SK-N-SH treated with all-trans-retinoic acid at 6 μM for 48 hours (cell line): ENCODE results near the gene FAM13A.

Experiments
- ATAC-seq: fragments of 200-7000 bp; cut with Tn5 transposase; 3 replicates; pipeline ENCODE4 v1.9.1; 2020; ENCODE audit warnings: mild to moderate bottlenecking, moderate library complexity
- ARNTL ChIP-seq: fragments of 450-650 bp; formaldehyde crosslinking; IDR thresholded peaks from 2 replicates; pipeline ENCODE4 v1.5.0; 2020; ENCODE audit warnings: low read depth, mild to moderate bottlenecking, moderate library complexity, borderline replicate concordance
- BACH2 ChIP-seq: fragments of 250-450 bp; sonication (Bioruptor Pico); IDR thresholded peaks from 2 replicates; pipeline ENCODE4 v1.9.0; 2021; ENCODE audit warnings: mild to moderate bottlenecking, borderline replicate concordance
- CSDC2 ChIP-seq: fragments of 250-450 bp; sonication (Bioruptor Pico); IDR thresholded peaks from 2 replicates; pipeline ENCODE4 v1.5.0; 2020; ENCODE audit warnings: mild to moderate bottlenecking, moderate library complexity
- CSRNP3 ChIP-seq: fragments of 250-450 bp; sonication (Bioruptor Pico); IDR thresholded peaks from 2 replicates; pipeline ENCODE4 v1.5.1; 2021; ENCODE audit warnings: mild to moderate bottlenecking, moderate library complexity
- ESRRG ChIP-seq: fragments of 250-450 bp; sonication (Bioruptor Pico); IDR thresholded peaks from 2 replicates; pipeline ENCODE4 v1.6.1; 2021; ENCODE audit warnings: mild to moderate bottlenecking
- GLIS3 ChIP-seq: fragments of 250-450 bp; sonication (Bioruptor Pico); IDR thresholded peaks from 2 replicates; pipeline ENCODE4 v1.5.0; 2020; ENCODE audit warnings: mild to moderate bottlenecking, moderate library complexity
- ISL1 ChIP-seq: fragments of 250-450 bp; sonication (Bioruptor Pico); IDR thresholded peaks from 2 replicates; pipeline ENCODE4 v2.1.2; 2022; ENCODE audit warnings: mild to moderate bottlenecking, moderate library complexity
- OSR1 ChIP-seq: fragments of 250-450 bp; sonication (Bioruptor Pico); IDR thresholded peaks from 2 replicates; pipeline ENCODE4 v1.8.0; 2022; ENCODE audit warnings: moderate library complexity, mild to moderate bottlenecking, inconsistent platforms
- PATZ1 ChIP-seq: fragments of 250-450 bp; sonication (Bioruptor Pico); IDR thresholded peaks from 2 replicates; pipeline ENCODE4 v1.8.0; 2020; ENCODE audit warnings: mild to moderate bottlenecking, moderate library complexity, borderline replicate concordance
- RARB ChIP-seq: fragments of 250-450 bp; sonication (Bioruptor Pico); IDR thresholded peaks from 2 replicates; pipeline ENCODE4 v1.8.0; 2021; ENCODE audit warnings: mild to moderate bottlenecking, moderate library complexity
- SNAI2 ChIP-seq: fragments of 250-450 bp; sonication (Bioruptor Pico); IDR thresholded peaks from 2 replicates; pipeline ENCODE4 v1.5.0; 2020; ENCODE audit warnings: mild to moderate bottlenecking, moderate library complexity
- ZC3H10 ChIP-seq: fragments of 250-450 bp; sonication (Bioruptor Pico); IDR thresholded peaks from 2 replicates; pipeline ENCODE4 v1.5.1; 2021; ENCODE audit warnings: mild to moderate bottlenecking, moderate library complexity
- ZFP3 ChIP-seq: fragments of 250-450 bp; sonication (Bioruptor Pico); IDR thresholded peaks from 2 replicates; pipeline ENCODE4 v1.5.0; 2020; ENCODE audit warnings: mild to moderate bottlenecking, moderate library complexity
- ZFP30 ChIP-seq: fragments of 450-650 bp; formaldehyde crosslinking; IDR thresholded peaks from 2 replicates; pipeline ENCODE4 v1.5.0; 2022; ENCODE audit warnings: mild to moderate bottlenecking, moderate library complexity
- ZNF565 ChIP-seq: fragments of 450-650 bp; formaldehyde crosslinking; conservative IDR thresholded peaks from 2 replicates; pipeline ENCODE4 v1.5.0; 2020; ENCODE audit warnings: low read depth, mild to moderate bottlenecking, moderate library complexity
- TF ChIP-seq, protein P1 (sequence below): fragments of 250-450 bp; sonication (Bioruptor Pico); IDR thresholded peaks from 2 replicates; pipeline ENCODE4 v1.8.0; 2021; ENCODE audit warnings: low read depth, mild to moderate bottlenecking, moderate library complexity, borderline replicate concordance
- TF ChIP-seq, protein P2 (sequence below): fragments of 250-450 bp; sonication (Bioruptor Pico); IDR thresholded peaks from 2 replicates; pipeline ENCODE4 v1.5.1; 2020; ENCODE audit warnings: low read depth, mild to moderate bottlenecking, moderate library complexity
- TF ChIP-seq, protein P3 (sequence below): fragments of 250-450 bp; sonication (Bioruptor Pico); IDR thresholded peaks from 2 replicates; pipeline ENCODE4 v1.5.0; 2020; ENCODE audit warnings: mild to moderate bottlenecking, moderate library complexity

The FAM13A gene

DNA sequence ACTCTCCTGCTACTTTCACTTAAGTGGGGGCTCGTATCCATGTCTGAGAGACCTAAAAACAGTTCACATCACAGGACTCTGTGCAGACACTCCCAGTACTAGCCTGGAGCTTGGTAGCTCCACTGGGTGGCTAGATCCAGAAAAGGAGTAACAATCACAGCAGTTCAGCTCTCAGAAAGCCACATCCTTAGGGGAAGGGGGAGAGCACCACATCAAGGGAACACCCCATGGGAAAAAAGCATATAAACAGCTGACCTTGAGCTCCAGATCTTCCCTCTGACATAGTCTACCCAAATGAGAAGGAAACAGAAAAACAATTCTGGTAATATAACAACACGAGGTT lies 175.8 kb downstream of the FAM13A start (continued):
- TF ChIP-seq, protein P1, sequence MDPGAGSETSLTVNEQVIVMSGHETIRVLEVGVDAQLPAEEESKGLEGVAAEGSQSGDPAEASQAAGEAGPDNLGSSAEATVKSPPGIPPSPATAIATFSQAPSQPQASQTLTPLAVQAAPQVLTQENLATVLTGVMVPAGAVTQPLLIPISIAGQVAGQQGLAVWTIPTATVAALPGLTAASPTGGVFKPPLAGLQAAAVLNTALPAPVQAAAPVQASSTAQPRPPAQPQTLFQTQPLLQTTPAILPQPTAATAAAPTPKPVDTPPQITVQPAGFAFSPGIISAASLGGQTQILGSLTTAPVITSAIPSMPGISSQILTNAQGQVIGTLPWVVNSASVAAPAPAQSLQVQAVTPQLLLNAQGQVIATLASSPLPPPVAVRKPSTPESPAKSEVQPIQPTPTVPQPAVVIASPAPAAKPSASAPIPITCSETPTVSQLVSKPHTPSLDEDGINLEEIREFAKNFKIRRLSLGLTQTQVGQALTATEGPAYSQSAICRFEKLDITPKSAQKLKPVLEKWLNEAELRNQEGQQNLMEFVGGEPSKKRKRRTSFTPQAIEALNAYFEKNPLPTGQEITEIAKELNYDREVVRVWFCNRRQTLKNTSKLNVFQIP (CRISPR knock-in tag), result no peak
- TF ChIP-seq, all 23 proteins: peak for 0

GRCh38 chr4:88880501-88881226 lies 176.3 kb downstream of the FAM13A start:
- no peak for ATAC-seq
- TF ChIP-seq, protein P2, sequence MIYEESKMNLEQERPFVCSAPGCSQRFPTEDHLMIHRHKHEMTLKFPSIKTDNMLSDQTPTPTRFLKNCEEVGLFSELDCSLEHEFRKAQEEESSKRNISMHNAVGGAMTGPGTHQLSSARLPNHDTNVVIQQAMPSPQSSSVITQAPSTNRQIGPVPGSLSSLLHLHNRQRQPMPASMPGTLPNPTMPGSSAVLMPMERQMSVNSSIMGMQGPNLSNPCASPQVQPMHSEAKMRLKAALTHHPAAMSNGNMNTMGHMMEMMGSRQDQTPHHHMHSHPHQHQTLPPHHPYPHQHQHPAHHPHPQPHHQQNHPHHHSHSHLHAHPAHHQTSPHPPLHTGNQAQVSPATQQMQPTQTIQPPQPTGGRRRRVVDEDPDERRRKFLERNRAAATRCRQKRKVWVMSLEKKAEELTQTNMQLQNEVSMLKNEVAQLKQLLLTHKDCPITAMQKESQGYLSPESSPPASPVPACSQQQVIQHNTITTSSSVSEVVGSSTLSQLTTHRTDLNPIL, result no peak
- TF ChIP-seq ZFP3 (CRISPR knock-in tag), result no peak

DNA sequence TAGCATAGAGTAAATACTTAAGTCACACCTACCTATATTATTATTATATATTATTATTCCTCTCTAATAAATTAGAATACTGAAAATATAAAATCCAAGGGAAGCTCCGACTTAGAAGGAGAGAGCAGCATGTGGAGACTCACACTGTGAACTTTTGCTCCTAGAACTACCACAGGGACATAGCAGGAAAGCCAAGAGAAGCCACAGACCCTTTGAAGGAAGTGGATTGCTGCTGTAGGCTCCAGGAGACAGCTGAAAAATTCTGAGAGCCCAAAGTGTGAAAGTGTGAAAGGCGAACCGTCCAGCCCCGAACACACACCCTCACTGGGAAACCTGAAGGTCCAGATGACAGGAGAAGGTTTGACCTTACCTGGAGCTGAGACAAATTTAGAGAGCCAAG lies 177.0 kb downstream of the FAM13A start:
- ATAC-seq, result no peak
- TF ChIP-seq, protein P1 (CRISPR knock-in tag), result no peak
- no peak for TF ChIP-seq ISL1
- no peak for TF ChIP-seq CSRNP3 (CRISPR knock-in tag)
- no peak for TF ChIP-seq GLIS3
- no peak for TF ChIP-seq OSR1 (CRISPR knock-in tag)
- TF ChIP-seq SNAI2, result no peak
- no peak for TF ChIP-seq ZC3H10
- TF ChIP-seq, protein P3, sequence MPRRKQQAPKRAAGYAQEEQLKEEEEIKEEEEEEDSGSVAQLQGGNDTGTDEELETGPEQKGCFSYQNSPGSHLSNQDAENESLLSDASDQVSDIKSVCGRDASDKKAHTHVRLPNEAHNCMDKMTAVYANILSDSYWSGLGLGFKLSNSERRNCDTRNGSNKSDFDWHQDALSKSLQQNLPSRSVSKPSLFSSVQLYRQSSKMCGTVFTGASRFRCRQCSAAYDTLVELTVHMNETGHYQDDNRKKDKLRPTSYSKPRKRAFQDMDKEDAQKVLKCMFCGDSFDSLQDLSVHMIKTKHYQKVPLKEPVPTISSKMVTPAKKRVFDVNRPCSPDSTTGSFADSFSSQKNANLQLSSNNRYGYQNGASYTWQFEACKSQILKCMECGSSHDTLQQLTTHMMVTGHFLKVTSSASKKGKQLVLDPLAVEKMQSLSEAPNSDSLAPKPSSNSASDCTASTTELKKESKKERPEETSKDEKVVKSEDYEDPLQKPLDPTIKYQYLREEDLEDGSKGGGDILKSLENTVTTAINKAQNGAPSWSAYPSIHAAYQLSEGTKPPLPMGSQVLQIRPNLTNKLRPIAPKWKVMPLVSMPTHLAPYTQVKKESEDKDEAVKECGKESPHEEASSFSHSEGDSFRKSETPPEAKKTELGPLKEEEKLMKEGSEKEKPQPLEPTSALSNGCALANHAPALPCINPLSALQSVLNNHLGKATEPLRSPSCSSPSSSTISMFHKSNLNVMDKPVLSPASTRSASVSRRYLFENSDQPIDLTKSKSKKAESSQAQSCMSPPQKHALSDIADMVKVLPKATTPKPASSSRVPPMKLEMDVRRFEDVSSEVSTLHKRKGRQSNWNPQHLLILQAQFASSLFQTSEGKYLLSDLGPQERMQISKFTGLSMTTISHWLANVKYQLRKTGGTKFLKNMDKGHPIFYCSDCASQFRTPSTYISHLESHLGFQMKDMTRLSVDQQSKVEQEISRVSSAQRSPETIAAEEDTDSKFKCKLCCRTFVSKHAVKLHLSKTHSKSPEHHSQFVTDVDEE, result no peak
- no peak for TF ChIP-seq PATZ1 (CRISPR knock-in tag)

DNA sequence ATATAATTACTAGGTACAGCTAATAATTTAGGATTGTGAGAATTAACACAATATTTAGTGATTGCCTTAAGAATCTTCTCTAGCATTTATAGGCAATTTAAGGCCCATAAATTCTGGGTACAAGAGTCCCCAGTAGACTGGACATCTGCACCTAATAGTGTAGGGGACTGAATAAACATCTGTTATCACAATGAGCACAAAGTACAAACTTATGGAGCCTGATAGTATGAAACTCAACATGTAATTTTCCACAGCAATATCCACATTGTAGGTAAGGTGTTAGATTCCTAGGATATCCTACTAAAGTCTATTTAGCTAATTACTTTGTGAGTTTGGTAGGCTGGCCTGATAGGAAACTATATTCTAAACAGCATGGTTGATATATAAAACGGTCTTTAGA lies 178.3 kb downstream of the FAM13A start:
- no peak for ATAC-seq
- TF ChIP-seq BACH2 (CRISPR knock-in tag) (no peak), ARNTL (CRISPR knock-in tag) (no peak), RARB (CRISPR knock-in tag) (no peak), PATZ1 (CRISPR knock-in tag) (no peak), CSDC2 (CRISPR knock-in tag) (no peak), ESRRG (no peak), GLIS3 (no peak), OSR1 (CRISPR knock-in tag) (no peak), ZFP30 (CRISPR knock-in tag) (no peak), ZNF565 (CRISPR knock-in tag) (no peak)
